Upper lobe of left lung (tissue), 6 donors: ENCODE data around the gene TBL1Y. TPM values are rescaled to one million over a fixed set of nuclear protein-coding genes. Genes with fewer than 3 reads are reported as not detected.

Experiments
- ATAC-seq, 2 donors: fragments of 200-7000 bp; cut with Tn5 transposase; one replicate each; pipeline ENCODE4 v1.9.1; 2022; ENCODE audit warnings: mild to moderate bottlenecking in 2 of 2, moderate library complexity in 2 of 2; ENCODE audit not compliant: low FRiP score in 2 of 2
- DNase-seq, 2 donors: peaks; one replicate each; pipeline ENCODE4 v3.0.0-alpha.2; 2019 to 2020
- H3K27ac ChIP-seq, 4 donors: fragments of 200-600 bp; sonication (generic); one replicate each; pipeline ENCODE4 v1.5.1; 2016 to 2019
- H3K27me3 ChIP-seq, 4 donors: fragments of 200-600 bp; sonication (generic); one replicate each; pipeline ENCODE4 v1.5.1; 2017 to 2019
- H3K36me3 ChIP-seq, 4 donors: fragments of 200-600 bp; sonication (generic); one replicate each; pipeline ENCODE4 v1.5.1; 2016 to 2019
- H3K4me1 ChIP-seq, 4 donors: fragments of 200-600 bp; sonication (generic); one replicate each; pipeline ENCODE4 v1.5.1; 2018 to 2019
- H3K4me3 ChIP-seq, 4 donors: fragments of 200-600 bp; sonication (generic); one replicate each; pipeline ENCODE4 v1.5.1; 2017 to 2019; ENCODE audit warnings: mild to moderate bottlenecking in 2 of 4, moderate library complexity in 1 of 4
- H3K9me3 ChIP-seq, 4 donors: fragments of 200-600 bp; sonication (generic); one replicate each; pipeline ENCODE4 v1.5.1; 2018 to 2019
- EP300 ChIP-seq, 4 donors: sonication (generic); formaldehyde crosslinking; IDR thresholded peaks; one replicate each; pipeline ENCODE4 v1.5.1; 2017; ENCODE audit warnings: antibody characterized with exemption in 4 of 4, control low read depth in 2 of 4
- POLR2A ChIP-seq, 4 donors: fragments of 450-650 bp; IDR thresholded peaks; one replicate each; pipeline ENCODE4 v1.5.1; 2016 to 2017; ENCODE audit warnings: antibody characterized with exemption in 4 of 4, mild to moderate bottlenecking in 2 of 4
- POLR2AphosphoS5 ChIP-seq, 2 donors: sonication (generic); formaldehyde crosslinking; IDR thresholded peaks; one replicate each; pipeline ENCODE4 v1.5.1; 2017; ENCODE audit warnings: antibody characterized with exemption in 2 of 2
- WGBS, 2 donors: methylation state at CpG; one replicate each; pipeline ENCODE4 v1.1.5; 2017 to 2018; 5-methylcytosine and 5-hydroxymethylcytosine counted together
- total RNA-seq, 6 donors: library from RNA; depleted of rRNA in 4 of 6; stranded (reverse); fragments of >200 nt in 4 of 6; gene quantifications; one replicate each; pipeline versions ENCODE4 v1.1.0 to v1.2.1, GENCODE V29; 2016 to 2021
- TF ChIP-seq, protein P1 (sequence below), 6 experiments: fragments of 450-650 bp in 4 of 6; fragments of 200-600 bp in 2 of 6; sonication (generic) in 2 of 6; IDR thresholded peaks; one replicate each; pipeline ENCODE4 v1.5.1; 2016 to 2019; ENCODE audit warnings: antibody characterized with exemption in 6 of 6
- donor health status: DM: no; HTN: no; CAD: no; lungs with moderate emphysema.
- donor health status: DM: no; HTN: yes; CAD: no; lungs with severe emphysema.

Gene TBL1Y
- total RNA-seq, 6 donors from 2014 or later, result 1.4 to 4.2 (median 1.5) TPM; not detected in 3

DNA sequence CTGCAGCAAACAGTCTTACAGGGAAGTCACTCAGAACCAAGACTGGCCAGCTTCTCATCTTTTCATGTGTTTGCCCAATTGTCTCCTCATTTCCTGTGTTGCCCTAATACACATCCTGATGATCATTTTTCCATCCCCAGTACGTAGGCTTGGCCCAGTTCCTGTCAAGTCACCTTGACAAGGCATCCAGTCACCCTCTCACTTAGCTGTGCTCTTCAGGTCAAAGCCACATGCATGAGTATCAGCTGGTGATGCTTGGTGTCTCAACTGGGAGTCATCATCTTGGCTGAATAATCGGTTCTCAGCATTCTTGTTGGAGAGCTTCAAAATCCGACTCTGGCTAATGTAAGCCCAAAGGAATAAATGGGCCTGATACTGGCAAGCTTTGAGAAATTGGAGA is 186.5 kb downstream of the TBL1Y start:
- Histone ChIP-seq H3K4me1 (no peaks in the 10 kb centered on the region), H3K27me3 (no peaks in the 10 kb centered on the region), H3K36me3 (no peaks in the 10 kb centered on the region), H3K9me3 (no peaks in the 10 kb centered on the region), H3K4me3 (no peak overlapping the region), H3K27ac (no peak overlapping the region)
- no peak for ATAC-seq
- DNase-seq, result no peak
- no CpG with 5 or more reads among the region's 3 CpGs for WGBS, 2 donors
- TF ChIP-seq POLR2A (IDR thresholded peaks at IDR 0.05), result no peak
- no peak for TF ChIP-seq EP300 (IDR thresholded peaks at IDR 0.05)
- TF ChIP-seq, protein P1, sequence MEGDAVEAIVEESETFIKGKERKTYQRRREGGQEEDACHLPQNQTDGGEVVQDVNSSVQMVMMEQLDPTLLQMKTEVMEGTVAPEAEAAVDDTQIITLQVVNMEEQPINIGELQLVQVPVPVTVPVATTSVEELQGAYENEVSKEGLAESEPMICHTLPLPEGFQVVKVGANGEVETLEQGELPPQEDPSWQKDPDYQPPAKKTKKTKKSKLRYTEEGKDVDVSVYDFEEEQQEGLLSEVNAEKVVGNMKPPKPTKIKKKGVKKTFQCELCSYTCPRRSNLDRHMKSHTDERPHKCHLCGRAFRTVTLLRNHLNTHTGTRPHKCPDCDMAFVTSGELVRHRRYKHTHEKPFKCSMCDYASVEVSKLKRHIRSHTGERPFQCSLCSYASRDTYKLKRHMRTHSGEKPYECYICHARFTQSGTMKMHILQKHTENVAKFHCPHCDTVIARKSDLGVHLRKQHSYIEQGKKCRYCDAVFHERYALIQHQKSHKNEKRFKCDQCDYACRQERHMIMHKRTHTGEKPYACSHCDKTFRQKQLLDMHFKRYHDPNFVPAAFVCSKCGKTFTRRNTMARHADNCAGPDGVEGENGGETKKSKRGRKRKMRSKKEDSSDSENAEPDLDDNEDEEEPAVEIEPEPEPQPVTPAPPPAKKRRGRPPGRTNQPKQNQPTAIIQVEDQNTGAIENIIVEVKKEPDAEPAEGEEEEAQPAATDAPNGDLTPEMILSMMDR (IDR thresholded peaks at IDR 0.05), result no peak
- no peak for TF ChIP-seq POLR2AphosphoS5 (IDR thresholded peaks at IDR 0.05)

DNA sequence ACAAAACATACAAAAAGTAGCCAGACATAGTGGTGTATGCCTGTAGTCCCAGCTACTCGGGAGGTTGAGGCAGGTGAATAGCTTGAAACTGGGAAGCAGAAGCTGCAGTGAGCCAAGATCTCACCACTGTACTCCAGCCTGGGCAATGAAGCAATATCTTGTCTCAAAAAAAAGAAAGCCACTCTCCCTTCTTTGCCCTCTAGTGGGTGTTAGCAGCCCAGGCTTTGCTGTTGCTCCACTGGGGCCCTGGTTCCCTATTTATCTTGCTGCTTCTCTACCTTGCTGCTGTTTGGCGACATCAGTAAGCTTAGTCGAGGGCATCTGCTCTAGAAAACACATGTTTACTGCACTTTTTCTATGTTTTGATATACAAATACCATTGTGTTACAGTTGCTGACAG is 189.2 kb downstream of the TBL1Y start:
- ATAC-seq, result no peak
- no peak for DNase-seq
- Histone ChIP-seq H3K9me3 (no peaks in the 10 kb centered on the region), H3K4me1 (no peaks in the 10 kb centered on the region), H3K27me3 (no peaks in the 10 kb centered on the region), H3K4me3 (no peak overlapping the region), H3K27ac (no peak overlapping the region), H3K36me3 (no peaks in the 10 kb centered on the region)
- TF ChIP-seq EP300 (IDR thresholded peaks at IDR 0.05), result no peak
- TF ChIP-seq, protein P1 (IDR thresholded peaks at IDR 0.05), result no peak
- TF ChIP-seq POLR2A (IDR thresholded peaks at IDR 0.05), result no peak
- WGBS, 2 donors, result 84% methylated on average over 3 of the region's 3 CpGs; no CpG with 5 or more reads in 1 of the 2 donors

DNA sequence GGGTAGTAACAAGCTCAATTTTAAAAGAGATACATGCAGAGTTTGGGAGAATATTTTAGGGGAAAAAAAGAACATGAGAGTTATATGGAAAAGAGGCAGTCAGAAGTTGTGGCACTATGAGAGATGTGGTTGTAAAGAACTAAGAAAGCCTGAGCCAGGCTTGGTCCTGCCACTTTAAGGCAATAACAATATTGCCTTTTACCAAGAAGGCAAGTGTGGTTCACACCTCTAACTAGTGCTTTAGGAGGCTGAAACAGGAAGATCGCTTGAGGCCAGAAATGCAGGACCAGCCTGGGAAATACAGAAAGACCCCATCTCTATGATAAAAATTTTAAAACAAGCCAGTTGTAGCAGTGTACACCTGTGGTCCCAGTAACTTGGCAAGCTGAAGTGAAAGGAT is 192.2 kb downstream of the TBL1Y start:
- Histone ChIP-seq H3K27me3 (no peaks in the 10 kb centered on the region), H3K4me1 (no peaks in the 10 kb centered on the region), H3K9me3 (no peaks in the 10 kb centered on the region), H3K27ac (no peak overlapping the region), H3K36me3 (no peaks in the 10 kb centered on the region), H3K4me3 (no peak overlapping the region)
- ATAC-seq, result no peak
- WGBS, 2 donors, result 78% methylated on average over 1 of the region's 1 CpG; no CpG with 5 or more reads in 1 of the 2 donors
- no peak for DNase-seq
- no peak for TF ChIP-seq POLR2A (IDR thresholded peaks at IDR 0.05)
- TF ChIP-seq, protein P1 (IDR thresholded peaks at IDR 0.05), result no peak

DNA sequence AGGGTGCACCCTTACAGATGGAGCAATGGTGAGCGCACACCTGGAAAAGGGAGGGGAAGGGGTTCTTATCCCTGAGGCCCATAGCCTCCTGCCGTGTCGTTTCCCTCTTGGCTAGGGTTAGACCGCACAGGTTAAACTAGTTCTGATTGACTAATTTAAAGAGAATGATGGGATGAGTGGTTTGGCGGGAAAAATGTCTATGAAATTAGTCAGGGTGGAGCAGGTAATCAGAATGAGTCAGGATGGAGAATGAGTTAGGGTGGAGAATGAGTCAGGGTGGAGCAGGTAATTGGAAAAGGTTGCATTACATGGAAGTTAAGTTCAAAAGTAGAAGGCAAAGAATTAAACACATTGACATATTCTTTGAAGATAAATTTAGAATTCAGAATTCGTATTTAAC is 196.7 kb downstream of the TBL1Y start:
- WGBS, 2 donors, result 92% methylated on average over 6 of the region's 6 CpGs; no CpG with 5 or more reads in 1 of the 2 donors
- TF ChIP-seq POLR2A (IDR thresholded peaks at IDR 0.05) (no peak), EP300 (IDR thresholded peaks at IDR 0.05) (no peak), POLR2AphosphoS5 (IDR thresholded peaks at IDR 0.05) (no peak)
- TF ChIP-seq, protein P1 (IDR thresholded peaks at IDR 0.05), result no peak

DNA sequence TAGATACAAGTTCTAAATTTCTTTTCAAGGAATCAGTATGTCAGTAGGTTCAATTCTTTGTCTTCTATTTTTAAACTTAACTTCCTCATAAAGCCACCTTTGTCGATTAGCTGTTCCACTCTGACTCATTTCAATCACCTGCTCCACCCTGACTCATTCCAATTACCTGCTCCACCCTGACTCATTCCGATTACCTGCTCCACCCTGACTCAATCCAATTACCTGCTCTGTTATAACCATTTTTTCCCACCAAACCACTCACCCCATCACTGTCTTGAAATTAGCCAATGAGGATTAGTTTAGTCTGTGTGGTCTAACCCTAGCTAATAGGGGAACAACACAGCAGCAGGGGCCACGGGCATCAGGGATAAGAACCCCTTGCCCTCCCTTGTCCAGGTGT is 199.6 kb downstream of the TBL1Y start:
- Histone ChIP-seq H3K4me3 (no peak overlapping the region), H3K4me1 (no peaks in the 10 kb centered on the region), H3K36me3 (no peaks in the 10 kb centered on the region), H3K9me3 (no peaks in the 10 kb centered on the region), H3K27ac (no peak overlapping the region), H3K27me3 (no peaks in the 10 kb centered on the region)
- TF ChIP-seq, protein P1 (IDR thresholded peaks at IDR 0.05), result no peak
- TF ChIP-seq POLR2AphosphoS5 (IDR thresholded peaks at IDR 0.05) (no peak), EP300 (IDR thresholded peaks at IDR 0.05) (no peak), POLR2A (IDR thresholded peaks at IDR 0.05) (no peak)
- no peak for ATAC-seq
- DNase-seq, result no peak
- whole genome bisulfite sequencing, 2 donors, result 64% methylated on average over 3 of the region's 3 CpGs; no CpG with 5 or more reads in 1 of the 2 donors

More for the DNA sequence above, 196.7 kb downstream of the TBL1Y start:
- ATAC-seq (no peak), DNase-seq (no peak)
- Histone ChIP-seq H3K36me3 (no peaks in the 10 kb centered on the region), H3K27ac (no peak overlapping the region), H3K27me3 (no peaks in the 10 kb centered on the region), H3K9me3 (no peaks in the 10 kb centered on the region), H3K4me1 (no peaks in the 10 kb centered on the region), H3K4me3 (no peak overlapping the region)
